Neuron (in vitro differentiated cells): ENCODE measurements around the gene SMIM33.

Experiments used
- H2AFZ ChIP-seq: one replicate; pipeline ENCODE4 v1.6.1; 2013; ENCODE audit warnings: low read depth, mild to moderate bottlenecking, inconsistent platforms, low read length, moderate library complexity
- H3K27me3 ChIP-seq: one replicate; pipeline ENCODE4 v1.6.1; 2013; ENCODE audit warnings: low read length; ENCODE audit not compliant: insufficient read depth
- H3K36me3 ChIP-seq: one replicate; pipeline ENCODE4 v1.6.1; 2013; ENCODE audit warnings: low read length; ENCODE audit not compliant: insufficient read depth
- H3K4me1 ChIP-seq: one replicate; pipeline ENCODE4 v1.6.1; 2013; ENCODE audit warnings: low read length; ENCODE audit not compliant: insufficient read depth
- H3K4me3 ChIP-seq: 2 replicates; pipeline ENCODE4 v1.5.1; 2013; ENCODE audit warnings: mild to moderate bottlenecking, low read length, moderate library complexity
- H3K9me3 ChIP-seq: one replicate; pipeline ENCODE4 v1.6.1; 2013; ENCODE audit warnings: low read length

SMIM33 gene

DNA sequence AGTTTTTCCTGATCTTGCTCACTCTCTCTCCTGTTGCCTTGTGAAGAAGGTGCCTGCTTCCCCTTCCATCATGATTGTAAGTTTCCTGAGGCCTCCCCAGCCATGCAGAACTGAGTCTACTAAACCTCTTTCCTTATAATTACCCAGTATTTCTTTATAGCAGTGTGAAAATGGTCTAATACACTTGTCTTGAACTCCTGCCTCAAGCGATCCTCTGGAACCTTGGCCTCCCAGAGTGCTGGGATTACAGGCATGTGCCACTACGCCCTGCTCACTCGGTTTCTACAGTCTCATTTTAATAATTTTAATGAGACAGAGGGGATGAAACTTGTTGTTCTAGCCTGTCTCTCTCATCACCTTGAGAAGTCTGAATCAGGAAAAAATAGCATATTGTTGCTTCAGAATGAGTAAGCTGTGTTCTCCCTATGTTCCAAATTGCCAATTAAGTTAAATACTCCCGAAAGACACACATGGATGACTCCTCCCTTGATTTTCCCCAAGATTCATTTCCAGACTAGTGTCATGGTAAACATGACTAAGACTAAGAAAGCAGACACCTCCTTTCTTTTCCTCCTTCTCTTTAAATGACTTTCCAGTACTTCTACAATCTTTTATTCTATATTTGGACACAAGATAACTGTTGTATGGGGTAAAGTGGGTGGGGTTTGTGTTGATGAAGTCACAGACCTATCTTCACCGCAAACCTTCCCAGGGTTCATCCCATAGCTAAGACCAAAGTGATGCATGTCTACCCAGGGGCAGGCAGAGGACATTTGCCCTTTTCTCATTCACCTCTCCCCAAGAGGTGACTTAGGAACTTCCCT, 23.6 kb upstream of the SMIM33 start:
- Histone ChIP-seq H2AFZ (no peak overlapping the region), H3K36me3 (no peaks in the 10 kb centered on the region), H3K9me3 (no peaks in the 10 kb centered on the region), H3K4me1 (no peaks in the 10 kb centered on the region), H3K27me3 (peaks cover 5% of the 10 kb centered on the region), H3K4me3 (no peak overlapping the region)

DNA sequence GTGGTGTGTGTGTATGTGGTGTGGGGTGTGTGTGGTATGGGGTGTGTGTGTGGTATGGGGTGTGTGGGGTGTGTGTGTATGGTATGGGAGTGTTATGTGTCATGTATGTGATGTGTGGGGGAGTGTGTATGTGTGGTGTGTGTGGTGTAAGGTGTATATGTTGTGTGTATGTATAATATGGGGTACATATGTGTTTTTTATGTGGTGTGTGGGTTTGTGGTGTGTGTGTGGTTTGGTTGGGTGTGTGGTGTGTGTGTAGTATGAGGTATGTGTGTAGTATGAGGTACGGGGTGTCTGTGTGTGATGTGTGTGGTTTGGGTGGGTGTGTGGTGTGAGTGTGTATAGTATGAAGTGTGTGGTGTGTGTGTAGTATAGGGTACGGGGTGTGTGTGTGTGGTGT, 19.6 kb upstream of the SMIM33 start:
- no peaks in the 10 kb centered on the region for H3K36me3 ChIP-seq

GRCh38 chr5:139451878-139452660, 18.7 kb upstream of the SMIM33 start:
- Histone ChIP-seq H3K4me3 (no peak overlapping the region), H3K36me3 (no peaks in the 10 kb centered on the region)

More for the DNA sequence above, 19.6 kb upstream of the SMIM33 start:
- H3K4me1 ChIP-seq: no peaks in the 10 kb centered on the region
- H3K4me3 ChIP-seq: no peak overlapping the region
- no peak overlapping the region for H2AFZ ChIP-seq
- H3K27me3 ChIP-seq: no peaks in the 10 kb centered on the region
- no peaks in the 10 kb centered on the region for H3K9me3 ChIP-seq

GRCh38 chr5:139453683-139454567, 16.9 kb upstream of the SMIM33 start:
- no peak overlapping the region for H3K4me3 ChIP-seq
- no peaks in the 10 kb centered on the region for H3K9me3 ChIP-seq
- no peaks in the 10 kb centered on the region for H3K27me3 ChIP-seq
- no peak overlapping the region for H2AFZ ChIP-seq
- no peaks in the 10 kb centered on the region for H3K36me3 ChIP-seq
- no peaks in the 10 kb centered on the region for H3K4me1 ChIP-seq

More at GRCh38 chr5:139451878-139452660, 18.7 kb upstream of the SMIM33 start:
- H2AFZ ChIP-seq: no peak overlapping the region
- no peaks in the 10 kb centered on the region for H3K27me3 ChIP-seq
- no peaks in the 10 kb centered on the region for H3K9me3 ChIP-seq
- H3K4me1 ChIP-seq: no peaks in the 10 kb centered on the region

GRCh38 chr5:139454568-139455290, 16.1 kb upstream of the SMIM33 start:
- no peaks in the 10 kb centered on the region for H3K4me1 ChIP-seq
- no peaks in the 10 kb centered on the region for H3K27me3 ChIP-seq
- H3K9me3 ChIP-seq: no peaks in the 10 kb centered on the region
- H3K36me3 ChIP-seq: no peaks in the 10 kb centered on the region
- no peak overlapping the region for H2AFZ ChIP-seq
- H3K4me3 ChIP-seq: no peak overlapping the region

DNA sequence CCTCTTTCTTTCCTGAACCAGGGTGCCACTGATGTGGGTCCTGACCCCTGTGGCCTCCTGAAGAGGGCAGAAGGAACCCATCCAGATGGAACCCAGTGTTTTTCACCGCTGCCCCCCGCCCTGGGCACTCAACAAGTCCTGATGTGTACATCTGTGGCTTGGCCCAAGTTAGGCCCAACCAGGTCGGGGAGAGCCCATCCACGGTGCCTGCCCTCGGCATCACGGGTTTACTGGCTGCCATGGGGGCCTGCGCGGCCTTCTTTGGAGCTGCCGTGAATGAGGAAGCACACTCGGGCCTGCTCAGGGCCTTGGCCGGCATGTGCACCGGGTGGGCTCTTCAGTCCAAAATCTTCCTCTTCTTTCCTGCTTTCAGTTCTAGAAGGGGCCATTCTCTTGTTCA, 14.0 kb upstream of the SMIM33 start:
- no peaks in the 10 kb centered on the region for H3K9me3 ChIP-seq
- H3K27me3 ChIP-seq: no peaks in the 10 kb centered on the region
- no peaks in the 10 kb centered on the region for H3K36me3 ChIP-seq
- H2AFZ ChIP-seq: no peak overlapping the region
- H3K4me3 ChIP-seq: no peak overlapping the region
- H3K4me1 ChIP-seq: no peaks in the 10 kb centered on the region

- Histone ChIP-seq H3K36me3 (no peaks in the 10 kb centered on the region), H3K27me3 (no peaks in the 10 kb centered on the region), H3K4me3 (no peak overlapping the region), H3K4me1 (no peaks in the 10 kb centered on the region), H2AFZ (no peak overlapping the region), H3K9me3 (no peaks in the 10 kb centered on the region)
These were observed 13.6 kb upstream of the SMIM33 start for GRCh38 chr5:139457241-139457640.

GRCh38 chr5:139457653-139458306, 13.0 kb upstream of the SMIM33 start:
- Histone ChIP-seq H2AFZ (no peak overlapping the region), H3K36me3 (no peaks in the 10 kb centered on the region), H3K4me3 (no peak overlapping the region), H3K27me3 (no peaks in the 10 kb centered on the region), H3K9me3 (no peaks in the 10 kb centered on the region), H3K4me1 (peaks cover under 1% of the 10 kb centered on the region)

DNA sequence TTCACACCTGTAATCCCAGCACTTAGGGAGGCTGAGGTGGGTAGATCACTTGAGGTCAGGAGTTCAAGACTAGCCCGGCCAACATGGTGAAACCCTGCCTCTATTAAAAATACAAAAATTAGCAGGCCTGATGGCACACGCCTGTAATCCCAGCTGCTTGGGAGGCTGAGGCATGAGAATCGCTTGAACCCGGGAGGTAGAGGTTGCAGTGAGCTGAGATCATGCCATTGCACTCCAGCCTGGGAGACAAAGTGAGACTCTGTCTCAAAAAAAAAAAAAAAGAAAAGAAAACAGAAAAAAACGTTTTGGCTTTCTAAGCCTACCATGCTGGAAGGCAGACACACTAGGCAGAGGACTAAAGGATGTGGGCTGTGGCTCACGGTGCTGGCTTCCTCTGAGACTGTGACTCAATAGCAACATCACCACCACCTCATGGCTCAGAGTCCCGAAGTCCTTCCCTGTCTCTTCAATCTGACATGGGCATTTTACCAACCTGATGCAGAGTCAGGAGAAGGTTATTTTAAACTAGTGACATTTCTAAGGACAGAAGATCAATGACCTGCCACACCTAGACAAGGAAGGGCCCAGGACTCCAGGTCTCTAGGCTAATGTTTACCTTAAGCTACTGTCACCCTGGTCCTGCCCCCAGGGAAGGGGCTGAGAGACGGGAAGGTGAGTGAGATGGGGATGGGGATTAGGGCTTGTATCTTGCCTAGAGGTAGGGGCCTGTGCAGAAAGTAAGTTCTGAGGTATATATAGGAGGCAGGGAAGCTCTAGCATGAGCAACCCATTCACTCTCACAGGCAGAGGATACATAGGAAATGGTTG, 12.0 kb upstream of the SMIM33 start:
- Histone ChIP-seq H3K4me3 (no peak overlapping the region), H3K36me3 (no peaks in the 10 kb centered on the region), H3K9me3 (no peaks in the 10 kb centered on the region), H3K27me3 (no peaks in the 10 kb centered on the region), H3K4me1 (peaks cover 2% of the 10 kb centered on the region), H2AFZ (no peak overlapping the region)

DNA sequence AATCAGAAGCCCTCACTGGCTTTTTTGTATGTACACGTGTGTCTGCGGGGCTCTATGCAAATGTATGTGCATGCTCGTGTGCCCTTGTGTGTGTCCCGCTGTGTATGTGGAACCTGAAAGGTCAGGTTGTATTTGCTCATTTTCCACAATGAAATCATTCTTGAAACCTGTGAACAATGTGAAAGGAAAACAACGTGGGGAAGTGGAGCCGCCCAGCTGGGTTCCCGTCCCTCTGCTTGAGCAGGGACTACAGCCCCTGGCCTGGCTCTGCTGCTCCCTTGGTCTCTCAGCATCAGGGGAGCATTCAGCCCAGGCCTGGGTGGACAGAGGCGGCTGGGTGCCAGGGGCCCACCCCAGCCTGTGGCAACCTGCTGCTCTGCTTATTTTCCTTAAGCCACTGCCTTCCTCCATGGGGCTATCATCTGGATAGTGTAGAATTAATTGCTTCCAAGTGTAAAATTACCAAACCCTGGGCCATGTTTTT, 11.3 kb upstream of the SMIM33 start:
- Histone ChIP-seq H3K4me1 (peaks cover 2% of the 10 kb centered on the region), H2AFZ (no peak overlapping the region), H3K27me3 (no peaks in the 10 kb centered on the region), H3K9me3 (no peaks in the 10 kb centered on the region), H3K4me3 (no peak overlapping the region), H3K36me3 (no peaks in the 10 kb centered on the region)

DNA sequence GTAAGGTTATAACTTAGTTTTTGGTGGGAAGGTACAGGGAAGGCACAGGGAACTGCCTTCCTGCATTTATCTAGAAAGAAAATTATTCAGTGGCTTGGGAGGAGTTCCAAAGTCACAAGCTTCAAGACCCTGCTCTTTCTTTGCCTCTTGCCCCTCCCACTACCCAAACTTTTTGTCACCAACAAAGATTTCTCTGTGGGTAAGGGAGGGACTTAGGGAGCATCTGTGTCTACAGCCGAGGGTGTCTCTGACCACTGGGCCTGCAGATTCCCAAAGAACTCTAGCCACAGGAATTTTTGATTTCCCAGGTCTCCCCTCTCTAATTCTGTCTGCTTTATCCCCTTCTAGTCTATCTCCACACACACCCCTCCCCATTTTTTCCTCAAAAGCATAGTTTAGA, 10.3 kb upstream of the SMIM33 start:
- no peak overlapping the region for H3K4me3 ChIP-seq
- no peaks in the 10 kb centered on the region for H3K9me3 ChIP-seq
- H3K27me3 ChIP-seq: no peaks in the 10 kb centered on the region
- no peak overlapping the region for H2AFZ ChIP-seq
- H3K4me1 ChIP-seq: peaks cover 2% of the 10 kb centered on the region
- no peaks in the 10 kb centered on the region for H3K36me3 ChIP-seq
